Nephron (organoid): Measurements from ENCODE around the gene GUK1.

Experiments
- H3K27ac Mint-ChIP-seq, 3 experiments: 2 replicates each; pipeline ENCODE4 v1.8.0; 2020; ENCODE audit warnings: mixed read lengths in 3 of 3, mild to moderate bottlenecking in 2 of 3, moderate library complexity in 1 of 3
- H3K27me3 Mint-ChIP-seq: 2 replicates; pipeline ENCODE4 v1.8.0; 2021; ENCODE audit warnings: low read depth, mild to moderate bottlenecking, moderate library complexity, mixed read lengths
- H3K36me3 Mint-ChIP-seq: 2 replicates; pipeline ENCODE4 v1.8.0; 2020; ENCODE audit warnings: low read depth, mixed read lengths
- H3K4me1 Mint-ChIP-seq: 2 replicates; pipeline ENCODE4 v1.8.0; 2020; ENCODE audit warnings: mixed read lengths
- H3K4me3 Mint-ChIP-seq, 3 experiments: 2 replicates each; pipeline ENCODE4 v1.8.0; 2020; ENCODE audit warnings: mild to moderate bottlenecking in 3 of 3, mixed read lengths in 3 of 3, moderate library complexity in 2 of 3
- H3K9me3 Mint-ChIP-seq: 2 replicates; pipeline ENCODE4 v1.8.0; 2020; ENCODE audit warnings: mixed read lengths
- TF ChIP-seq, protein P1 (sequence below), 3 experiments: fragments of 200-600 bp; sonication (generic); IDR thresholded peaks; one replicate each; pipeline ENCODE4 v1.5.0; 2021; ENCODE audit warnings: antibody characterized with exemption in 3 of 3; ENCODE audit not compliant: unreplicated experiment in 3 of 3

GUK1 gene

DNA sequence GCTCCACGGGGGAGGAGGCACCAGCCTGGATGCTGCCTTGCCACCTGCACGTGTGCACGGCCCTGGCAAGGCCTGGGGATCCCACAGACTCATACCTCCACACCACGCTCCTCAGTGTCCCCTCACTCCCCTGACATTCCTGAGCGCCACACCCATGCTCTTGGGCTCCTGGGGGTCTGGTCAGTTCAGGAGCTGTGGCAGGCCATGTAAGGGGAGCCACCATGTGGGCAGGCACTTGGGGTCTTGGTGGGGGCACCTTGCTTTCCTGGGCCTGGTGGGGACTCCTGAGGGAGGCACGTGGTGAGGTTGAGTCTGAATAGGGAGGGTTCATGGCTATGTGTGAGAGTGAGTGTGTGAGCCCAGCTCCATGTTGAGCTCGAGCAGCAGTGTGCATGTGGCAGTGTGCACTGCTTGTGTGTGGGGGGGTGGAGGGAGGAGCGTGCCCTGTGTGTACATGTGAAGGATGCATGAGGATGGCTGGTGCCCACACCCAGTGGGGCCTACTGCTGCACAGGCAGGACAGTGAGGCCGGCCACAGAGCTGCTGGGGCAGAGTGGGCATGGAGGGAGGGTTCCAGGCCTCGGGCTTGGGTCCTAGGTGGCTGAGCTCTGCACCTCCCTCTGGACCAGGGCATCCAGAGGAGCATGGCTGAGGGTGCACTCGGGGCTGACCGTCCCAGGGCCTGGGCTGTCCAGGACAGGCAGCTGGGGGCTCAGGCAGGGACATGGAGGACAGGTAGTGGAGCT is 11.3 kb downstream of the GUK1 start:
- Mint-ChIP-seq H3K36me3 (no peaks in the 10 kb centered on the region), H3K27me3 (no peaks in the 10 kb centered on the region), H3K27ac (peak overlapping the region; percentile 17 to 89 (median 70)), H3K4me1 (no peaks in the 10 kb centered on the region), H3K4me3 (no peak overlapping the region), H3K9me3 (no peaks in the 10 kb centered on the region)
- TF ChIP-seq, protein P1, sequence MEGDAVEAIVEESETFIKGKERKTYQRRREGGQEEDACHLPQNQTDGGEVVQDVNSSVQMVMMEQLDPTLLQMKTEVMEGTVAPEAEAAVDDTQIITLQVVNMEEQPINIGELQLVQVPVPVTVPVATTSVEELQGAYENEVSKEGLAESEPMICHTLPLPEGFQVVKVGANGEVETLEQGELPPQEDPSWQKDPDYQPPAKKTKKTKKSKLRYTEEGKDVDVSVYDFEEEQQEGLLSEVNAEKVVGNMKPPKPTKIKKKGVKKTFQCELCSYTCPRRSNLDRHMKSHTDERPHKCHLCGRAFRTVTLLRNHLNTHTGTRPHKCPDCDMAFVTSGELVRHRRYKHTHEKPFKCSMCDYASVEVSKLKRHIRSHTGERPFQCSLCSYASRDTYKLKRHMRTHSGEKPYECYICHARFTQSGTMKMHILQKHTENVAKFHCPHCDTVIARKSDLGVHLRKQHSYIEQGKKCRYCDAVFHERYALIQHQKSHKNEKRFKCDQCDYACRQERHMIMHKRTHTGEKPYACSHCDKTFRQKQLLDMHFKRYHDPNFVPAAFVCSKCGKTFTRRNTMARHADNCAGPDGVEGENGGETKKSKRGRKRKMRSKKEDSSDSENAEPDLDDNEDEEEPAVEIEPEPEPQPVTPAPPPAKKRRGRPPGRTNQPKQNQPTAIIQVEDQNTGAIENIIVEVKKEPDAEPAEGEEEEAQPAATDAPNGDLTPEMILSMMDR (IDR thresholded peaks at IDR 0.05; ENCODE audit: unreplicated experiment in 3 of 3): no peak

DNA sequence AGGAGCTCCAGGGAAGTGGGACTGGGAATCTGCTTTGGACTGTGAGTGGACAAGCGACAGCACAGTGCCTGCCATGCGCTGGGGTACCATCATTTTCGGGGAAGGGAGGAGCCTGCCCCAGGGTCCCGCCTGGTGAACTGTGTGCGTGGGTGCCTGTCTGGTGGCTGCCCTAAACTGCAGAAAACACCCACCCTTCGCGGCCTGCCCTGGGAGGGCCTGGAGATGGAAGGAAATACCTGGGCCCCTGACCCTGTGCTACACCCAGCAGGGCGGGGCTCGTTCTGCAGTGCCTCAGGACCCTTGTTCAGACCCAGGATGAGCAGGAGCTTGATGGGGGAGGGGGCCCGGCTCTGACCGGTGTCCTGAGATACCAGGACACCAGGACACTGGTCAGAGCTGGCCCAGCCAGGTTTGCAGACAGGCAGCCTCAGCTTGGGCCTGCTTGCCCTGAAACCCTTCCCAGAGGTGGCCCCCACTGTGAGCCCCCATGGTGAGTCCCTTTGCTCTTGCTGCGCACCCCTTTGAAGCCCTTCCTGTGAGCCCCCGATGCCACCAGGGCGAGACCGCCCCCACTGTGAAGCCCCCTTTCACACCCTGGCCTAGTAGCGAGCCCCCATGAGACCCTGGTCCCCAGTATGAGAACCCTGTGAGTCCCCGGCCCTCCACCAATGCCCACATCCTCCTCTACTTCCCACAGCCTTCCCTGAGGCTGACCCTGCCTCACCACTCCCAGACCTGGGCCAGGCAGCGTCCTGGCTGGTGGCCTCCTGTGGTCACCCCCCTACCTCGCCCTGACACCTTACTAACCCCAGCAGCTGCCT is 12.2 kb downstream of the GUK1 start:
- Mint-ChIP-seq H3K27ac (peak overlapping the region in 2 of 3 experiments; percentile 47 to 71), H3K4me3 (no peak overlapping the region), H3K4me1 (no peaks in the 10 kb centered on the region), H3K9me3 (no peaks in the 10 kb centered on the region), H3K27me3 (no peaks in the 10 kb centered on the region), H3K36me3 (no peaks in the 10 kb centered on the region)
- TF ChIP-seq, protein P1 (IDR thresholded peaks at IDR 0.05; ENCODE audit: unreplicated experiment in 3 of 3): no peak

DNA sequence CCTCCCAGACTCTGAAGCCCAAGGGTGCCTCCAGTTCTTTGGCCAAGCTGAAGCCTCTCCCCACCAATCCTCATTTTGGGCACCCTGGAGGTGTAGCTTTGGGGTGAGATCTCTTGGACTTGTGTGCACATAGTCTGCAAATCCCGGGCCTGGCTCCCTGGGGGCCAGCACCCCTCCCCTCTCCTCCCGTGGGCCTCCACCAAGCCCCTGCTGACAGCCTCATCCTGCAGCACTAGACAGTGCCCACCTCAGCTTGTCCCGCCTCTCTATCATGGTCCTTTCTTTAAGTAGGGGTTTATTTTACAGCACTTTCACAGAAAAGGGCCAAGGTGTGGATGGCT is 12.8 kb downstream of the GUK1 start:
- TF ChIP-seq, protein P1 (IDR thresholded peaks at IDR 0.05; ENCODE audit: unreplicated experiment in 3 of 3): no peak
- peak overlapping the region in 2 of 3 experiments; percentile 47 to 71 for H3K27ac Mint-ChIP-seq
- no peaks in the 10 kb centered on the region for H3K27me3 Mint-ChIP-seq
- H3K36me3 Mint-ChIP-seq: no peaks in the 10 kb centered on the region
- no peaks in the 10 kb centered on the region for H3K9me3 Mint-ChIP-seq
- H3K4me3 Mint-ChIP-seq: no peak overlapping the region
- no peaks in the 10 kb centered on the region for H3K4me1 Mint-ChIP-seq

DNA sequence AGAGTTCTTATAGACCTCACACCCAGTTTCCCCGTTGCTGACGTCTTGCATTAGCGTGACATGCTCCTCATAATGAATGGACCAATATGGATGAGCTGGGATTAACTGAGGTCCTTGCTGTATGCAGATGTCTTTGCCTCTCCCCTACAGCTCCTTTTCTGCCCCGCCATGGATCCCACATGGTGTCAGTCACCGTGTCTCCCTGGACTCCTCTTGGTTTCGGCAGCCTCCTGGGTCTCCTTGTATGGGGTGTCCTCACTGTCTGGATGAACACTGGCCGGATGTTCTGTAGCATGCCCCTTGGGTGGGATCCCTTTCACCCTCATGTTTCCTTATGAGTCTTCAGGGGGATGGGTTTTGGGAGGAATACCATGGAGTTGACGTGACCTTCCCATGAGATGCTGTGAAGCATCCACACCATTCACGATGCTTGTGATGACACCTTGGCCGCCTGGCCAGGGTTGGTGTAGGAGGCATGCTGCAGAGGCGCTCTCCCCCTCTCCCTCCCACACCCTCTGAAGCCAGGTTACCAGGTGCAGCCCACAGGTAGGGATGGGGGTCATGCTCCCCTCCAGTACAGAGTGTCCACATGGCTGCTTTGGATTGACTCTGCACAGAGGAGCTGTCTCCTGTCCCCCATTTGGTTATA is 14.1 kb downstream of the GUK1 start:
- Mint-ChIP-seq H3K4me3 (no peak overlapping the region), H3K9me3 (no peaks in the 10 kb centered on the region), H3K27me3 (no peaks in the 10 kb centered on the region), H3K27ac (peak overlapping the region in 1 of 3 experiments; percentile 70), H3K4me1 (no peaks in the 10 kb centered on the region), H3K36me3 (no peaks in the 10 kb centered on the region)
- TF ChIP-seq, protein P1 (IDR thresholded peaks at IDR 0.05; ENCODE audit: unreplicated experiment in 3 of 3): no peak

DNA sequence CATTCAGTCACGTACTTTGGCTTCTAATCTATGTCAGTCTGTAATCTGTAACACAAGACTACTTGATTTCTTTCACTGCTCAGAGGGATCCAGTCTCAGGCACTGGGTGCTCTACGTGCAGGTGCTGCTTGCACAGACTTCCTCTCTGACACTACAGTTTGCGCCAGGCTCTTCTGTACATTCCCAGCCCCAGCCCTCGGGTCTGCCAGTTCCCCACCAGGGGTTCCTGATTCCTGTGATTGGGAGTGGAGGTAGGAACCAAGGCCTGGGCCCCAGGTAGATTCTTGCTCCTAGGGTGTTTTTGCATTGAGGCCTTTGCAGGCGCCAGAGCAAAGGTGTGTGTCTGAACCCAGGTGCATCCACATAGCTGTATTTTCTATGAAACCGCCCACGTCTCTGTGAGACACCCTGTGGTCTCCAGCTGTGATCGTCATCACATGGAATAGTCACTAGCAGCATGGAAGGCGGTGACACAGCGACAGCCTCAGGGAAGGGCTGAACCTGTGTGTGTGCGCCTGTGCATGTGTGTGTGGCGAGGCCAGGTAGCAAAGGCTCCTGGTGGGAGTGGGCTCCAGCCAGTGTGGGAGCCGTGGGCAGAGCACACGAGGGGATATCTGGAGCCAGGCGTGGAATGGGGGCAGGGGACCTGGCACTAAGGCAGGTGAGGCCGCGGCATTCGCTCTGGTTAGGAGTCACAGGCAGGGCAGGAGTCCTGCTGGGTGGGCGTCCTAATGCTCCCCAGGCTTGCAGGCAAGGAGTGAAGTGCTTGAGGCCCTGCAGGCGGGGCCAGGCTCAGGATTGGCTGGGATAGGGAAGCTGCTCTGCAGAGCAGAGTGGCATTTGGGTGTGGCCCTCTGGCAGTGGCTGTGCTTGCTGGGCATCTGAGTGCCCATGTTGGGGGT is 14.8 kb downstream of the GUK1 start:
- Mint-ChIP-seq H3K36me3 (no peaks in the 10 kb centered on the region), H3K9me3 (no peaks in the 10 kb centered on the region), H3K4me1 (no peaks in the 10 kb centered on the region), H3K27ac (peak overlapping the region in 1 of 3 experiments; percentile 70), H3K4me3 (no peak overlapping the region), H3K27me3 (no peaks in the 10 kb centered on the region)
- TF ChIP-seq, protein P1 (IDR thresholded peaks at IDR 0.05; ENCODE audit: unreplicated experiment in 3 of 3): no peak
